Adrenal gland (tissue), 12 donors: Measurements from ENCODE around the gene FOXJ2. TPM values are rescaled to one million over a fixed set of nuclear protein-coding genes. Genes with fewer than 3 reads are reported as not detected.

Experiments used
- DNase-seq, 7 donors: peaks; one replicate each; pipeline ENCODE4 v3.0.0-alpha.2; 2019 to 2020
- H3K27ac ChIP-seq, 5 donors: fragments of 200-600 bp; sonication (generic) in 4 of 5; 1 replicate in 3 of 5; 2 replicates in 2 of 5; pipeline versions ENCODE4 v1.5.1 to v1.8.0; 2016 to 2020; ENCODE audit warnings: mild to moderate bottlenecking in 1 of 5
- H3K27me3 ChIP-seq: fragments of 200-600 bp; 2 replicates; pipeline ENCODE4 v1.8.0; 2021
- H3K36me3 ChIP-seq, 2 donors: fragments of 200-600 bp; replicated peaks in 1 of 2; 1 replicate in 1 of 2; 2 replicates in 1 of 2; pipeline versions ENCODE4 v1.5.1 to v1.8.0; 2018 to 2022
- H3K4me1 ChIP-seq, 2 donors: fragments of 200-600 bp; replicated peaks in 1 of 2; 1 replicate in 1 of 2; 2 replicates in 1 of 2; pipeline versions ENCODE4 v1.5.1 to v1.8.0; 2018 to 2021
- H3K4me3 ChIP-seq, 4 donors: fragments of 200-600 bp; sonication (generic) in 3 of 4; one replicate each; pipeline ENCODE4 v1.5.1; 2016 to 2018
- H3K9me3 ChIP-seq, 3 donors: fragments of 200-600 bp; sonication (generic) in 1 of 3; replicated peaks in 1 of 3; 1 replicate in 2 of 3; 2 replicates in 1 of 3; pipeline versions ENCODE4 v1.5.1 to v1.8.0; 2016 to 2021
- POLR2A ChIP-seq, 2 donors: fragments of 450-650 bp; IDR thresholded peaks; one replicate each; pipeline ENCODE4 v1.6.1; 2017; ENCODE audit warnings: antibody characterized with exemption in 2 of 2, mild to moderate bottlenecking in 2 of 2, moderate library complexity in 1 of 2
- WGBS, 4 donors: extraction: QIAGEN DNeasy Blood & Tissue Kit in 2 of 4; methylation state at CpG; one replicate each; pipeline versions ENCODE4 v1.1.5 to v1.1.7; 2013 to 2017; 5-methylcytosine and 5-hydroxymethylcytosine counted together
- intact Hi-C, 2 donors: fragments of 100-400 bp; cut with DNase I; formaldehyde crosslinking; loops; one replicate each; pipeline versions ENCODE4 v1.14.1 to v1.15.0; 2022 to 2023
- polyA plus RNA-seq, 3 donors: library from polyadenylated mRNA; stranded (reverse); fragments of 200-250 nt in 2 of 3; fragments of 350-450 nt in 1 of 3; fragmentation: Illumina TruSeq in 1 of 3; extraction: RNeasy Lipid Tissue Mini Kit (QIAGEN cat#74804) in 1 of 3; gene quantifications; one replicate each; pipeline ENCODE4 v1.2.3, GENCODE V29; 2013 to 2014
- total RNA-seq, 9 donors: library from RNA; depleted of rRNA in 4 of 9; stranded (reverse); fragments of >200 nt in 4 of 9; fragments of 120-200 nt in 1 of 9; fragmentation: NEBNext Ultra II Directional in 1 of 9; extraction: Animal tissue kit (Norgen Biotek cat#: 25700) in 1 of 9; gene quantifications; one replicate each; pipeline versions ENCODE4 v1.1.0 to v1.2.4, GENCODE V29; 2013 to 2023
- TF ChIP-seq, protein P1 (sequence below), 6 experiments: fragments of 450-650 bp in 4 of 6; fragments of 200-600 bp in 2 of 6; sonication (generic) in 1 of 6; IDR thresholded peaks; 1 replicate in 5 of 6; 2 replicates in 1 of 6; pipeline versions ENCODE4 v1.5.1 to v1.8.0; 2016 to 2021; ENCODE audit warnings: antibody characterized with exemption in 6 of 6, mild to moderate bottlenecking in 2 of 6, moderate library complexity in 1 of 6
- donor health status: healthy with polysubstance abuse.
- donor health status: Bipolar disorder and iron deficiency.
- donor health status: DM: yes; HTN: yes; CAD: no.
- donor health status: DM: no; HTN: no; CAD: no.
- donor health status: DM: no; HTN: no; CAD: no.
- donor health status: DM: yes; HTN: yes; CAD: no.

FOXJ2 gene
- total and polyA plus RNA-seq, 12 donors, result 7.1 to 20.8 (median 12.8) TPM

DNA sequence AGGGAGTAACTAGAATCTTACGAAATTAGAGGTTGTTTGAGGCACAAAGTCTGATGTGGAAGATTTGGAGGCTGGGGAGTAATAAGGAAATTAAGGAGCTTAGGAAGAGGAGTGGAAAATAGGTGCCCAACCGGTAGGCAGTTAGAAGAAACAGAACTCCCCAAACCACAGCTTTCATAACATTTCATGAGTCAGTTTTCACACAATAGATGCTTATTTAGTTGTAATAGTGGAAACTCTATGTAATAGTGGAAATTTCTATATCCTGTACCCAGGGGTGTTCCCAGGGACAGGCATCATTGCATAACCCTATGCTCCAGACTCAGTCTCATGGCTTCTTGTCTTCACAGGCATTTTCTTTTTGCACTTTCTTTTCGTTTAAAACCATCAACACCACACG, 25.3 kb downstream of the FOXJ2 start:
- peak in 1 of 7 donors; percentile 33 for DNase-seq
- Histone ChIP-seq H3K4me1 (peaks cover 0 to under 1% of the 10 kb centered on the region in 2 donors), H3K4me3 (no peak overlapping the region), H3K36me3 (peaks cover 0 to 23% of the 10 kb centered on the region in 2 donors), H3K27me3 (no peaks in the 10 kb centered on the region), H3K27ac (peak overlapping the region in 2 of 5 donors; percentile 22 to 45), H3K9me3 (no peaks in the 10 kb centered on the region)
- TF ChIP-seq POLR2A (IDR thresholded peaks at IDR 0.05), result no peak
- TF ChIP-seq, protein P1, sequence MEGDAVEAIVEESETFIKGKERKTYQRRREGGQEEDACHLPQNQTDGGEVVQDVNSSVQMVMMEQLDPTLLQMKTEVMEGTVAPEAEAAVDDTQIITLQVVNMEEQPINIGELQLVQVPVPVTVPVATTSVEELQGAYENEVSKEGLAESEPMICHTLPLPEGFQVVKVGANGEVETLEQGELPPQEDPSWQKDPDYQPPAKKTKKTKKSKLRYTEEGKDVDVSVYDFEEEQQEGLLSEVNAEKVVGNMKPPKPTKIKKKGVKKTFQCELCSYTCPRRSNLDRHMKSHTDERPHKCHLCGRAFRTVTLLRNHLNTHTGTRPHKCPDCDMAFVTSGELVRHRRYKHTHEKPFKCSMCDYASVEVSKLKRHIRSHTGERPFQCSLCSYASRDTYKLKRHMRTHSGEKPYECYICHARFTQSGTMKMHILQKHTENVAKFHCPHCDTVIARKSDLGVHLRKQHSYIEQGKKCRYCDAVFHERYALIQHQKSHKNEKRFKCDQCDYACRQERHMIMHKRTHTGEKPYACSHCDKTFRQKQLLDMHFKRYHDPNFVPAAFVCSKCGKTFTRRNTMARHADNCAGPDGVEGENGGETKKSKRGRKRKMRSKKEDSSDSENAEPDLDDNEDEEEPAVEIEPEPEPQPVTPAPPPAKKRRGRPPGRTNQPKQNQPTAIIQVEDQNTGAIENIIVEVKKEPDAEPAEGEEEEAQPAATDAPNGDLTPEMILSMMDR (IDR thresholded peaks at IDR 0.05), result no peak
- intact Hi-C loops, result no loop called here
- 69 to 79% (median 74%) methylated on average over 4 of the region's 4 CpGs for WGBS, 4 donors

DNA sequence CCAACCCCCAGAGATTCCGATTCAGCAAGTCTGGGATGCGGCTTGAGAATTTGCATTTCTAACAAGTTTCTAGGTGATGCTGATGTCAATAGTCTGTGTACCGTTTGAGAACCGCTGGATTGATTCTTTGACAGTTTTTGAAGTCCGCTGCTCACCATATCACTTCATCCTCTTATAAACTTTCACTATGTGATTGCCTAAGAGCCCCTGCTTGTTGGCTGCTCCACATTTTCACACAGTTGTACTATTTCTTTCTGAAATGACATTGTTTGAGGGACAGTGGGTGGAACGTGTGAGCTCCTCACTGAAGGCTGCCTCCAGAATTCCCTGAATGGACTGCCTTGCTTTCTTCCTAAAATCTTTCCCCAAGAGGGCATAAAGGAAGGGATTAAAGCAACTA, 26.0 kb downstream of the FOXJ2 start:
- TF ChIP-seq, protein P1 (IDR thresholded peaks at IDR 0.05), result no peak
- TF ChIP-seq POLR2A (IDR thresholded peaks at IDR 0.05), result no peak
- Histone ChIP-seq H3K27me3 (no peaks in the 10 kb centered on the region), H3K9me3 (no peaks in the 10 kb centered on the region), H3K36me3 (peaks cover 0 to 16% of the 10 kb centered on the region in 2 donors), H3K27ac (peak overlapping the region in 2 of 5 donors; percentile 7 to 18), H3K4me1 (no peaks in the 10 kb centered on the region), H3K4me3 (no peak overlapping the region)
- no peak for DNase-seq
- WGBS, 4 donors, result 74 to 87% (median 78%) methylated on average over 6 of the region's 6 CpGs
- intact Hi-C loops, result no loop called here

DNA sequence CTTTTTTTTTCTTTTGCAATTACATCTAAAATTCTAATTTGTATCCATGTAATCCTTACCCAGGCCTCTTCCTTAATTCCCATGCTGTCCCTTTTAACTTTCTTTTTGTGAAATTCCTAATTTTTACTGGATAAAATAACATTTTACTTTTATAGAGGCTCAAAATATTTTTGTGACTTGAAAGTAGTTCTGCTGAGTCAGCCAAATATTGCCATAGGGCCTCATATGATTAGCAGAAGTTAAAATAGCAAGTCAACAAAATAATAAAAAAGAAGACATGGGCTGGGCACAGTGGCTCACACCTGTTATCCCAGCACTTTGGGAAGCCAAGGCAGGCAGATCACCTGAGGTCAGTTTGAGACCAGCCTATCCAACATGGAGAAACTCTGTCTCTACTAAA, 31.6 kb downstream of the FOXJ2 start:
- H3K27ac ChIP-seq, result peak overlapping the region in 1 of 5 donors; percentile 46
- intact Hi-C loops, result no loop called here
- no peaks in the 10 kb centered on the region for H3K9me3 ChIP-seq
- peak overlapping the region in 1 of 4 donors; percentile 25 for H3K4me3 ChIP-seq
- no peaks in the 10 kb centered on the region for H3K36me3 ChIP-seq
- no peak for TF ChIP-seq POLR2A (IDR thresholded peaks at IDR 0.05)
- TF ChIP-seq, protein P1 (IDR thresholded peaks at IDR 0.05), result no peak
- no peaks in the 10 kb centered on the region for H3K27me3 ChIP-seq
- no peaks in the 10 kb centered on the region for H3K4me1 ChIP-seq
- DNase-seq, result no peak

DNA sequence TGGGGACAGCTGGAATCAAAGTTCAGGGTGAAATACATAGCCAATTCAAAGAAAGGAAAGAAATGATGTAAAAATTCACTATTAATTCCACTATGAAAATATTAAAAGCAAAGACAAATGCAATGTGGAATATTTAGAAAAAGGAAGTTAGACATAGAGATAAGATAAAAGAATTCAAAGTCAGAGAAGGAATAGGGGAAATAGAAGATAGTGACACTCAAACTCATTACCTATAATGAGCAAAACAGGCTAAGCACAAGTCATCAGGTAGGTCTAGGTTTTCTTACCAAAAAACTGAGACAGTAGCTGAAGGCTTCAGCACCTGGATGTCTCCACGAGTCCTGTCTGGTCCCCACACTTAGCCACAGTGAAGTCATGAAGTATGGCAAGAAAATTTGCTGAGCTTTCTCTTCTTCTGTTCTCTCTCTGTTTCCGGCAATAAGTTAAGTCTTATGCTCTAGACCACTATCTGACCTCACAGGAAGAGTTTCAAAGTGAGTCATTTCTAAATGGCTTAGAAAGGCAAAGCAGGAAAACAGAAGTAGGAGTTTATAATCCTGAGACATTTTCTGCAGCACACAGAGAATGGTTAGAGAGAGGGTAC, 33.6 kb downstream of the FOXJ2 start, which contains the start of gene C3AR1:
Gene C3AR1 (minus strand): TSS at position 369 of the 604 bp plus-strand sequence. CDS start 6,174 bp downstream, outside the sequence.
- Histone ChIP-seq H3K9me3 (no peaks in the 10 kb centered on the region), H3K27ac (peak within 1 kb of the TSS in 3 of 5 donors; percentile 22 to 55 (median 38)), H3K36me3 (no peaks in the 10 kb centered on the region), H3K4me3 (peak within 1 kb of the TSS in 1 of 4 donors; percentile 25), H3K4me1 (no peaks in the 10 kb centered on the region), H3K27me3 (no peaks in the 10 kb centered on the region)
- WGBS, 4 donors, result 43 to 58% (median 50%) methylated on average over 2 of the region's 2 CpGs
- intact Hi-C loops, result no loop called here
- DNase-seq, result peak in 2 of 7 donors; percentile 27 to 32
- TF ChIP-seq, protein P1 (IDR thresholded peaks at IDR 0.05), result no peak
- peak; percentile 46 to 72 for TF ChIP-seq POLR2A (IDR thresholded peaks at IDR 0.05)
